Measurements from ENCODE around the gene DARS1.
A peak's percentile ranks its signal among the peaks of the same experiment; 100 is the strongest.

Gene DARS1

GRCh38 chr2:135985018-135985825, at the start of gene DARS1:
Gene DARS1 (minus strand): TSS chr2:135985626. CDS start chr2:135985468, 158 bp downstream.
- DNase-seq (ENCODE audit: low spot score) = peak; percentile 89

GRCh38 chr2:136034629-136035028, 49.2 kb upstream of the DARS1 start:
- no peak for DNase-seq (ENCODE audit: low spot score)

- DNase-seq (ENCODE audit: low spot score) = no peak
Observed at GRCh38 chr2:136032817-136033535, 47.5 kb upstream of the DARS1 start.

GRCh38 chr2:136032192-136032591, 46.8 kb upstream of the DARS1 start:
- DNase-seq (ENCODE audit: low spot score) = no peak

- DNase-seq (ENCODE audit: low spot score) = no peak
Observed at GRCh38 chr2:136031711-136032110, 46.3 kb upstream of the DARS1 start.

- no peak for DNase-seq (ENCODE audit: low spot score)
Observed at GRCh38 chr2:136030406-136030805, 45.0 kb upstream of the DARS1 start.

- no peak for DNase-seq (ENCODE audit: low spot score)
Observed at GRCh38 chr2:136029149-136029548, 43.7 kb upstream of the DARS1 start.

GRCh38 chr2:136028001-136028400, 42.6 kb upstream of the DARS1 start:
- no peak for DNase-seq (ENCODE audit: low spot score)

- no peak for DNase-seq (ENCODE audit: low spot score)
Observed at GRCh38 chr2:136027112-136027511, 41.7 kb upstream of the DARS1 start.

GRCh38 chr2:136025057-136025973, 39.9 kb upstream of the DARS1 start:
- DNase-seq (ENCODE audit: low spot score) = no peak

GRCh38 chr2:136024616-136025015, 39.2 kb upstream of the DARS1 start:
- no peak for DNase-seq (ENCODE audit: low spot score)

- DNase-seq (ENCODE audit: low spot score) = no peak
Observed at GRCh38 chr2:136024185-136024584, 38.8 kb upstream of the DARS1 start.

- no peak for DNase-seq (ENCODE audit: low spot score)
Observed at GRCh38 chr2:136023416-136023815, 38.0 kb upstream of the DARS1 start.

- DNase-seq (ENCODE audit: low spot score) = no peak
Observed at GRCh38 chr2:136022396-136023146, 37.1 kb upstream of the DARS1 start.

- no peak for DNase-seq (ENCODE audit: low spot score)
Observed at GRCh38 chr2:136021976-136022375, 36.5 kb upstream of the DARS1 start.

- no peak for DNase-seq (ENCODE audit: low spot score)
Observed at GRCh38 chr2:136021406-136021805, 36.0 kb upstream of the DARS1 start.

- DNase-seq (ENCODE audit: low spot score) = no peak
Observed at GRCh38 chr2:136020831-136021230, 35.4 kb upstream of the DARS1 start.

- DNase-seq (ENCODE audit: low spot score) = no peak
Observed at GRCh38 chr2:136019825-136020224, 34.4 kb upstream of the DARS1 start.

- DNase-seq (ENCODE audit: low spot score) = no peak
Observed at GRCh38 chr2:136019306-136019705, 33.9 kb upstream of the DARS1 start.

- no peak for DNase-seq (ENCODE audit: low spot score)
Observed at GRCh38 chr2:136017786-136018185, 32.4 kb upstream of the DARS1 start.

GRCh38 chr2:136016836-136017235, 31.4 kb upstream of the DARS1 start:
- no peak for DNase-seq (ENCODE audit: low spot score)

GRCh38 chr2:136016427-136016826, 31.0 kb upstream of the DARS1 start:
- DNase-seq (ENCODE audit: low spot score) = no peak
